ENCODE results near the gene S1PR1. TPM values are rescaled to one million over a fixed set of nuclear protein-coding genes. Genes with fewer than 3 reads are reported as not detected.
A peak's percentile ranks its signal among the peaks of the same experiment; 100 is the strongest.

S1PR1 gene
- total RNA-seq, 4 donors from 2014 or later, result 28.8 to 54.3 (median 47.5) TPM

DNA sequence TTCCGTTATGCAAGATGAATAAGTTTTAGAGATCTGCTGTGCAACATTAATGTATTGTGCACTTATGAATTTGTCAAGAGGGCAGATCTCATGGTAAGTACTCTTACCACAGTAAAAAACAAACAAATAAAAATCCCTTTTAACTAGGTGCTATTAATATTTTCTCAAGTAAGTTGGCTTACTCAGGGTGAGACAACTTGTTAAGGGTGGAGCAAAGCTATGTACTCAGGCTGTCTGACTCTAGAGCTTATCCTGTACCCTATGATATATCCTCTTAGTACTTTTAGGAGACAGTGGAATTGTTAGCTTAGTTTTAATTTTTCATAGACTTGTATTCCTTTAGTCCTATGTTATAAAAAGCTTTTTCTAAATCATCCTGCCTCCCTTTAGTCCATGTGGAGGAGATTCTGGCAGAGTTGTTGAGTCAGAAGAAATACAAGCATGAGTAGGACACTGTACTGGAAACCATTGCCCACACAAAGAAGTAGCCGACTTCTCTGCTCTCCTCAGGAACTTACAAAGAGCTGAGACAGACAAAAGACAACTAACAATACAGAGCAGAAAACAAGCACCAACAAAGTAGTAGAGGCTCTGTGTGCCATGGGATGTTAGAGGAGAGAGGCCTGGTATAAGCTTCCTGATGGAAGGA is 49.2 kb downstream of the S1PR1 start:
- DNase-seq (no peak), ATAC-seq (no peak)
- Histone ChIP-seq H3K27me3 (no peaks in the 10 kb centered on the region), H3K4me1 (no peaks in the 10 kb centered on the region), H3K36me3 (no peaks in the 10 kb centered on the region), H3K4me3 (no peak overlapping the region), H3K27ac (no peak overlapping the region), H3K9me3 (no peaks in the 10 kb centered on the region)
- intact Hi-C loops (cut with DNase I; ENCODE audit: low total_unique reads), result loop anchor here (10.0 kb wide), 1 partner anchor 251 kb away; no protein-coding TSS in a partner anchor
- in situ Hi-C loops (cut with MboI; ENCODE audit: low sequenced_read_pairs in 4 of 4), result loop anchor here in 3 of 4 donors (5.0 kb wide), 1 partner anchor 364 kb away; no protein-coding TSS in a partner anchor
- TF ChIP-seq CTCF (IDR thresholded peaks at IDR 0.05 in 4 of 5, conservative IDR thresholded peaks at IDR 0.05 in 1 of 5), result no peak
- TF ChIP-seq POLR2A (IDR thresholded peaks at IDR 0.05), result no peak

GRCh38 chr1:101288491-101288944 is 51.7 kb downstream of the S1PR1 start:
- Histone ChIP-seq H3K9me3 (no peaks in the 10 kb centered on the region), H3K27ac (no peak overlapping the region), H3K36me3 (no peaks in the 10 kb centered on the region), H3K27me3 (no peaks in the 10 kb centered on the region), H3K4me3 (no peak overlapping the region), H3K4me1 (no peaks in the 10 kb centered on the region)
- peak; percentile 69 to 88 (median 72) for TF ChIP-seq CTCF (IDR thresholded peaks at IDR 0.05 in 4 of 5, conservative IDR thresholded peaks at IDR 0.05 in 1 of 5)
- no peak for TF ChIP-seq POLR2A (IDR thresholded peaks at IDR 0.05)
- intact Hi-C loops (cut with DNase I; ENCODE audit: low total_unique reads), result loop anchor here (1.0 to 10.0 kb wide), 2 partner anchors 254 to 367 kb away; no protein-coding TSS in a partner anchor
- DNase-seq (peak; percentile 14 to 27), ATAC-seq (peak; percentile 68)
- in situ Hi-C loops (cut with MboI; ENCODE audit: low sequenced_read_pairs in 4 of 4), result loop anchor here in 3 of 4 donors (5.0 kb wide), 1 partner anchor 366 kb away; no protein-coding TSS in a partner anchor

DNA sequence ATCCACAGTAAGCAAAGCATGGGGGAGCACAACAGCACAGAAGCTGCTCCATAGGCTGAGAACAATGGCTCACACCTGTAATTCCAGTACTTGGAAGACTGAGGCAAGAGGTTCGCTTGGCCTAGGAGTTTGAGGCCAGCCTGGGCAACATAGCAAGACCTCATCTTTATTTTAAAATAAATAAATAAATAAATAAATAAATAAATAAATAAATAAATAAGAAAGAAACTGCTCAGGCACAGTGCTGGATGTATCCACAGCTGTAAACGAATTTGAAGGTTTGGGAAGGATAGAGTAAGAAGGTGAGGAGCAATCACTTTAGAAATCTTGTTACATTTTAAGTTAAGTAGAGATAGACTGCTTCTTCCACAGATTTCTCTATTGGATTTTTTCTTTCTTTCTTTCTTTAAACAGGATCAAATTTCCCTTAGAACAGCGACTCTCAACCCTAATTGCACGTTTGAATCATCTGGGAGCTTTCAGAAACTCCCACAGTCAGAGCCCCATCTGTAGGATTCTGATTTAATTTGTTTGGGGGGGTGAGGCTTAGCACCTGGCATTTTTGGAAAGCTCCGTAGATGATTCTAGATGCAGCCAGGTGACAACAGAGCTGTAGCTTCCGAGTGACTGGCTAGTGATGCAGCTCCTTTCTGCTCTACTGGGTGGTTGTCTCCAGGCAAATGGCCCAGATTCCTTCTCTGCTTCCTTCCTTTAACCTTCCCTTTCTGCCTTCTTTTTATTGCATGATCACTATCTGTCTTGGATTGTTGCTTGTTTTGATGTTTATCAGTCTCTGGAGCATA is 53.5 kb downstream of the S1PR1 start:
- Histone ChIP-seq H3K4me3 (no peak overlapping the region), H3K4me1 (no peaks in the 10 kb centered on the region), H3K27me3 (no peaks in the 10 kb centered on the region), H3K9me3 (no peaks in the 10 kb centered on the region), H3K36me3 (no peaks in the 10 kb centered on the region), H3K27ac (no peak overlapping the region)
- DNase-seq (no peak), ATAC-seq (no peak)
- in situ Hi-C loops (cut with MboI; ENCODE audit: low sequenced_read_pairs in 4 of 4) (loop anchor here in 1 of 4 donors (5.0 kb wide), 1 partner anchor 378 kb away; no protein-coding TSS in a partner anchor), intact Hi-C loops (cut with DNase I; ENCODE audit: low total_unique reads) (no loop called here)
- TF ChIP-seq POLR2A (IDR thresholded peaks at IDR 0.05) (no peak), CTCF (IDR thresholded peaks at IDR 0.05 in 4 of 5, conservative IDR thresholded peaks at IDR 0.05 in 1 of 5) (no peak)

Other genes starting within 250 kb of the S1PR1 start
- 10 to 100 TPM in 3 of 4 donors, 1 to 10 TPM in 1; 9.4 to 30.0 (median 22.2) TPM for gene DPH5, start 211.2 kb upstream of the S1PR1 start, total RNA-seq

Measured in gastrocnemius medialis (tissue), 4 donors.